ENCODE results near the gene PDRG1. TPM values are rescaled to one million over a fixed set of nuclear protein-coding genes. Genes with fewer than 3 reads are reported as not detected.

PDRG1 gene
- total and polyA plus RNA-seq, 12 donors: 6.4 to 12.8 (median 7.5) TPM

DNA sequence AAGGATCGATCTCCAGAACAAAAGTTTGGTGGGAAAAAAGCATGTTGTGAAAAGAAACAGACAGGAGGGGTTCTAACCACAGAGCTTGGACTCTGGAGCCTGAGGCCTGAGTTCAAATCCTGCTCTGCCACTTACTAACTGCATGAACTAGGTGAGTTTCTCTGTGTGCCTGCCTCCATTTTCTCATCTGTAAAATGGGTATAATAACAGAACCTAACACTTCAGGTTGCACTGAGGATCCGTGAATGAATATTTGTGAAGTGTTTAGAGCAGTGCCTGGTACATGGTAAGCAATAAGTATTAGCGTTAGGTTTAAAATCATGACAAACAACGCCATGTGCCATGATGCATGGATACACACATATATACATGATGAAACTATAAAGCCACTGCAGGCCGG, 44.8 kb downstream of the PDRG1 start:
- Histone ChIP-seq H3K27me3 (no peaks in the 10 kb centered on the region), H3K4me1 (no peaks in the 10 kb centered on the region), H3K27ac (no peak overlapping the region), H3K9me3 (no peaks in the 10 kb centered on the region), H3K4me3 (no peak overlapping the region), H3K36me3 (no peaks in the 10 kb centered on the region)
- no peak for ATAC-seq
- 92 to 95% methylated on average over 5 of the region's 5 CpGs for WGBS, 2 donors
- TF ChIP-seq, protein P1, sequence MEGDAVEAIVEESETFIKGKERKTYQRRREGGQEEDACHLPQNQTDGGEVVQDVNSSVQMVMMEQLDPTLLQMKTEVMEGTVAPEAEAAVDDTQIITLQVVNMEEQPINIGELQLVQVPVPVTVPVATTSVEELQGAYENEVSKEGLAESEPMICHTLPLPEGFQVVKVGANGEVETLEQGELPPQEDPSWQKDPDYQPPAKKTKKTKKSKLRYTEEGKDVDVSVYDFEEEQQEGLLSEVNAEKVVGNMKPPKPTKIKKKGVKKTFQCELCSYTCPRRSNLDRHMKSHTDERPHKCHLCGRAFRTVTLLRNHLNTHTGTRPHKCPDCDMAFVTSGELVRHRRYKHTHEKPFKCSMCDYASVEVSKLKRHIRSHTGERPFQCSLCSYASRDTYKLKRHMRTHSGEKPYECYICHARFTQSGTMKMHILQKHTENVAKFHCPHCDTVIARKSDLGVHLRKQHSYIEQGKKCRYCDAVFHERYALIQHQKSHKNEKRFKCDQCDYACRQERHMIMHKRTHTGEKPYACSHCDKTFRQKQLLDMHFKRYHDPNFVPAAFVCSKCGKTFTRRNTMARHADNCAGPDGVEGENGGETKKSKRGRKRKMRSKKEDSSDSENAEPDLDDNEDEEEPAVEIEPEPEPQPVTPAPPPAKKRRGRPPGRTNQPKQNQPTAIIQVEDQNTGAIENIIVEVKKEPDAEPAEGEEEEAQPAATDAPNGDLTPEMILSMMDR (IDR thresholded peaks at IDR 0.05): no peak
- intact Hi-C loops (cut with DNase I): no loop called here
- DNase-seq: no peak

DNA sequence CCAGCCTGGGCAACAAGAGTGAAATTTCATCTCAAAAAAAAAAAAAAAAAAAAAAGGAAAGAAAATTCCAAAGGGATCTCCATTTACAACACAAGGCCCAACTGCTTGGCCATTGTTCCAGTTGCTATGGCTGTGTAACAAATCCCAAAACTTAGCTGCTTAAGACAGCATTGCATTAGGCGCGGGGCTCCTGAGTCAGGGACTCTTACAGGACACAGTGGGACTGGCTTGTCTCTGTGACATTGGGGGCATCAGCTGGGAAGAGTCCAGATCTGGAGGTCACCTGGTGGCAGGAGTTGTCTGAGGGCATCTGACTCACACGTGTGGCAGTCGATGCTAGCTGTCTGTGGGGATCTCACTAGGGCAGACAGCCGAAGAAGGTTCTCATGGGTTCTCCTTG, 45.8 kb downstream of the PDRG1 start:
- Histone ChIP-seq H3K9me3 (no peaks in the 10 kb centered on the region), H3K36me3 (no peaks in the 10 kb centered on the region), H3K27me3 (no peaks in the 10 kb centered on the region), H3K4me3 (no peak overlapping the region), H3K4me1 (no peaks in the 10 kb centered on the region), H3K27ac (no peak overlapping the region)
- intact Hi-C loops (cut with DNase I): no loop called here
- 74 to 83% methylated on average over 5 of the region's 5 CpGs for WGBS, 2 donors
- TF ChIP-seq, protein P1 (IDR thresholded peaks at IDR 0.05): no peak
- ATAC-seq: no peak
- DNase-seq: no peak

GRCh38 chr20:31903627-31904386, 48.0 kb downstream of the PDRG1 start:
- H3K27ac ChIP-seq: no peak overlapping the region
- 59 to 64% methylated on average over 1 of the region's 1 CpG for WGBS, 2 donors
- TF ChIP-seq, protein P1 (IDR thresholded peaks at IDR 0.05): no peak
- H3K4me1 ChIP-seq: no peaks in the 10 kb centered on the region
- DNase-seq (no peak), ATAC-seq (no peak)
- H3K4me3 ChIP-seq: no peak overlapping the region
- H3K27me3 ChIP-seq: no peaks in the 10 kb centered on the region
- no peaks in the 10 kb centered on the region for H3K36me3 ChIP-seq
- no peaks in the 10 kb centered on the region for H3K9me3 ChIP-seq
- intact Hi-C loops (cut with DNase I): no loop called here

DNA sequence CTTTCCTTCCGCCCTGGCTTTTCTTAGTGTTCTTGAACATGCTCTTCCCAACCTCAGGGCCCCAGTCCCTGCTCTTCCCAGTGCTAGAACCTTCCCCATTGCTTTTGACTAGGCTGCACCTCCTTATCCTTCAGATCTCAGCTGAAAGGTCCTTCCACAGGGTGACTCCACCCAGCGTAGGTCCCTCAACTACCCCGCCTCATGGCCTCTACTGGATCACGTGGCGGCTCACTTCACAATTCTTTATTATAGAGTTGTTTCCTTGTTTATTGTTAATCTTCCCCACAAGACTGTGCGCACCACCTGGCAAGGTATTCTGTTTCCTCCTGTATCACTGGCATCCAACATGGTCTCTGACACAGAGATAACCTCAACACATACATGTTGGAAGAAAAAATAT, 50.2 kb downstream of the PDRG1 start:
- intact Hi-C loops (cut with DNase I): no loop called here
- ATAC-seq (no peak), DNase-seq (no peak)
- no peaks in the 10 kb centered on the region for H3K9me3 ChIP-seq
- H3K27me3 ChIP-seq: no peaks in the 10 kb centered on the region
- H3K4me1 ChIP-seq: no peaks in the 10 kb centered on the region
- H3K36me3 ChIP-seq: no peaks in the 10 kb centered on the region
- 90 to 94% methylated on average over 6 of the region's 6 CpGs for WGBS, 2 donors
- H3K27ac ChIP-seq: no peak overlapping the region
- no peak overlapping the region for H3K4me3 ChIP-seq
- TF ChIP-seq, protein P1 (IDR thresholded peaks at IDR 0.05): no peak
